Suprapubic skin (tissue), 4 donors: ENCODE measurements around the gene PLCL2. TPM values are rescaled to one million over a fixed set of nuclear protein-coding genes. Genes with fewer than 3 reads are reported as not detected.

ENCODE experiments used
- DNase-seq, 2 donors: peaks; one replicate each; pipeline ENCODE4 v3.0.0-alpha.2; 2019; ENCODE audit warnings: low spot score in 2 of 2
- H3K27ac ChIP-seq: fragments of 200-600 bp; sonication (generic); one replicate; pipeline ENCODE4 v1.5.1; 2019
- H3K27me3 ChIP-seq: fragments of 200-600 bp; sonication (generic); one replicate; pipeline ENCODE4 v1.5.1; 2019
- H3K36me3 ChIP-seq: fragments of 200-600 bp; sonication (generic); one replicate; pipeline ENCODE4 v1.5.1; 2019
- H3K4me1 ChIP-seq: fragments of 200-600 bp; sonication (generic); one replicate; pipeline ENCODE4 v1.5.1; 2019
- H3K4me3 ChIP-seq: fragments of 200-600 bp; sonication (generic); one replicate; pipeline ENCODE4 v1.5.1; 2019; ENCODE audit warnings: mild to moderate bottlenecking
- H3K9me3 ChIP-seq: fragments of 200-600 bp; sonication (generic); one replicate; pipeline ENCODE4 v1.5.1; 2019
- CTCF ChIP-seq, 2 donors: fragments of 200-600 bp in 1 of 2; fragments of 450-650 bp in 1 of 2; sonication (generic) in 1 of 2; IDR thresholded peaks; one replicate each; pipeline ENCODE4 v1.5.1; 2016 to 2019; ENCODE audit warnings: antibody characterized with exemption in 2 of 2, mild to moderate bottlenecking in 1 of 2, moderate library complexity in 1 of 2
- EP300 ChIP-seq: sonication (generic); formaldehyde crosslinking; IDR thresholded peaks from one replicate; pipeline ENCODE4 v1.6.1; 2017; ENCODE audit warnings: antibody characterized with exemption
- POLR2A ChIP-seq, 2 donors: fragments of 450-650 bp; IDR thresholded peaks; one replicate each; pipeline ENCODE4 v1.6.1; 2017; ENCODE audit warnings: antibody characterized with exemption in 2 of 2, mild to moderate bottlenecking in 2 of 2, moderate library complexity in 2 of 2
- POLR2AphosphoS5 ChIP-seq, 3 donors: sonication (generic); formaldehyde crosslinking; IDR thresholded peaks; one replicate each; pipeline ENCODE4 v1.6.1; 2017; ENCODE audit warnings: antibody characterized with exemption in 3 of 3
- WGBS: methylation state at CpG from one replicate; pipeline ENCODE4 v1.1.5; 2018; 5-methylcytosine and 5-hydroxymethylcytosine counted together
- total RNA-seq, 4 donors: library from RNA; depleted of rRNA; stranded (reverse); fragments of >200 nt; gene quantifications; one replicate each; pipeline ENCODE4 v1.1.0, GENCODE V29; 2016

PLCL2 gene
- total RNA-seq, 4 donors from 2014 or later = 1.5 to 4.2 (median 1.9) TPM

- peaks cover 5% of the 10 kb centered on the region for H3K4me1 ChIP-seq
- DNase-seq = no peak
- no peaks in the 10 kb centered on the region for H3K9me3 ChIP-seq
- TF ChIP-seq POLR2AphosphoS5 (IDR thresholded peaks at IDR 0.05) (no peak), CTCF (IDR thresholded peaks at IDR 0.05) (no peak)
- H3K4me3 ChIP-seq = no peak overlapping the region
- 94% methylated on average over 4 of the region's 4 CpGs for whole genome bisulfite sequencing
- H3K36me3 ChIP-seq = no peaks in the 10 kb centered on the region
- no peaks in the 10 kb centered on the region for H3K27me3 ChIP-seq
- H3K27ac ChIP-seq = no peak overlapping the region
These were observed 202.8 kb downstream of the PLCL2 start for GRCh38 chr3:17087509-17087908.

DNA sequence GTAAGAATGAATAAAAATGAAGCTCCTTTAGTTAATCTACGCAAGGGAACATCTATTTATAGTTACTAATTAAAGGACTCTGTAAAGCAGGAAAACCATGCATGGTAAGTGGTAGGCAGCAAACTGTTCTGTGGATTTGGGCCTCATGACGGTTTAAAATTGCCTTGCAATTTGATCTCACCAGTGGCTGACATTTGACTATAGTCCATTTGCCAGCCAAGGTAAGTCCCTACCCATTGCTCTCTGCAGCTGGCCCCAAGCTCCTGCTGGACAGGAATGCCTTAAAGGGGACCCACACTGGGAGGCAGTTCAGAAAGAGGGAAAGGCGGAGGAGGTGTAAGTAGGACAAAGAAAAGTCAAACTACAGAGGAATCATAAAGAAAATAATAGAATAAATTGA is 203.3 kb downstream of the PLCL2 start:
- Histone ChIP-seq H3K27ac (no peak overlapping the region), H3K9me3 (no peaks in the 10 kb centered on the region), H3K4me1 (peaks cover 5% of the 10 kb centered on the region), H3K36me3 (no peaks in the 10 kb centered on the region), H3K27me3 (no peaks in the 10 kb centered on the region), H3K4me3 (no peak overlapping the region)
- 88% methylated on average over 3 of the region's 3 CpGs for WGBS
- TF ChIP-seq POLR2A (IDR thresholded peaks at IDR 0.05) (no peak), CTCF (IDR thresholded peaks at IDR 0.05) (no peak), EP300 (no peak), POLR2AphosphoS5 (IDR thresholded peaks at IDR 0.05) (no peak)
- DNase-seq = no peak

DNA sequence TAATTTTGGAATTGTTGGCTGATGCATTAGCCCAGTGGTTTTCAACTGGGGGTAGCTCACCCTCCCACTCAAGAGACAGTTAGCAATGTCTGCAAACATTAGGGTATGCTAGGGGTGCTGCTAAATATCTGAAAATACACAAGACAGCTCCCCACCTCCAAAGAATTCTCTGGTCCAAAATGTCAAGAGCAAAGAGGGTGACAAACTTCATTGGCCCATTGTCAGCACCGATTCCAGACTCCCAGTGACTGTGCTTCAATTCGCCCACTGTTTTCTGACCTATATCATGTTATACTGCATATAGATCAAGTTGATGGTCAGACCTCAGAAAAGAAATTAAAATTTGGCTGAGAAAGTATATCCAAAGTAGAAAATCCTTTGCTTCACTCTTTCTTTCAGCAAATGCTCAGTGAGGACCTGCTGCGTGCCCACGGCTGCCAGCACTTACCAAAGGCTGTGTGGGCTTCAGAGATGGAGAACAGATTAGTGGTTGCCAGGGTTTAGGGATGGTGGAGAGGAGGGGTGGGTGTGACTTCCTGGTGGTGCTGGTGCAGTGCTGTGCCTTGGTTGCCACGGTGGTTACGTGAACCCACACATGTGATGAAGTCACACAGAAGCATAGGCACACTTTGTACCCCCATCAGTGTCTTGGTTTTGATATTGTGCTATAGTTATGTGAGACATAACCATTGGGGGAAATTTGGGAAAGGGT is 204.0 kb downstream of the PLCL2 start:
- TF ChIP-seq EP300 (no peak), POLR2AphosphoS5 (IDR thresholded peaks at IDR 0.05) (no peak), CTCF (IDR thresholded peaks at IDR 0.05) (no peak), POLR2A (IDR thresholded peaks at IDR 0.05) (no peak)

GRCh38 chr3:17089314-17089700 is 204.6 kb downstream of the PLCL2 start:
- Histone ChIP-seq H3K27me3 (no peaks in the 10 kb centered on the region), H3K27ac (no peak overlapping the region), H3K9me3 (no peaks in the 10 kb centered on the region), H3K4me3 (no peak overlapping the region), H3K4me1 (peaks cover 5% of the 10 kb centered on the region), H3K36me3 (no peaks in the 10 kb centered on the region)
- DNase-seq = no peak
- TF ChIP-seq CTCF (IDR thresholded peaks at IDR 0.05) = no peak
- no peak for TF ChIP-seq POLR2AphosphoS5 (IDR thresholded peaks at IDR 0.05)

More for the DNA sequence above, 204.0 kb downstream of the PLCL2 start:
- H3K4me1 ChIP-seq = peaks cover 5% of the 10 kb centered on the region
- no peaks in the 10 kb centered on the region for H3K9me3 ChIP-seq
- WGBS = 87% methylated on average over 6 of the region's 6 CpGs
- H3K4me3 ChIP-seq = no peak overlapping the region
- no peak overlapping the region for H3K27ac ChIP-seq
- DNase-seq = no peak
- no peaks in the 10 kb centered on the region for H3K27me3 ChIP-seq
- no peaks in the 10 kb centered on the region for H3K36me3 ChIP-seq

DNA sequence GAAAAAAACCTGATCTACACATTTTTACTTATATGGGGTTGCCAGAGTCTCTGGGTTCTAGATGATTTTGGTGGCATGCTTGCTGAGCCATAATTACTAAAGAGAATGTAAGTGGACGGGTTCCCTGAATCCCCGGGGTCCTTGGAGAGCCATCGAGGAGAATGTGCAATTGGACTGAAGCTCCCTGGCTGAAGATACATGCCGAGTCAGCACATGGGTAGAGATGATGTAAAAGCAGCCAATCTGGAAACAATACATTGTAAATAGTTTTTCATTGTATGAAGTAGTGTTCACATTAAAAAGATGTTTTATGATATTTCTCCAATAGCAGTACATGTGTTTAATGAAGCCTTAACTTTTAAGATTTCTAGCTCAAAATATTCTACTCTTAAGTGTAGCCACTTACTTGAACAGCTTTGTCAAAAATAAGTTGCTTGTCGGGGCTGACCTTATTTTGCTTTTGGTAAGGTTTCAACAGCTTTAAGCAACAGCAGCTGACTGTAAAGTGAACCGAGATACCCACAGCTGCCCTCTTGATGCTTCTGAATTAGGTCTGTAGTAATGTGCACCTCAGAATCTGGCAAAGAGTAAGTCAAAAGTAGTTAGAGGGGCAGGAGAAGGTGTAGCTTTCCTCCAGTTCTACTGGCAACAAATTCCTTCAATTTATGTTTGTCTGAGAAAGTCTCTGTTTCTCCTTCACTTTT is 205.7 kb downstream of the PLCL2 start:
- Histone ChIP-seq H3K4me3 (no peak overlapping the region), H3K36me3 (no peaks in the 10 kb centered on the region), H3K27me3 (no peaks in the 10 kb centered on the region), H3K9me3 (no peaks in the 10 kb centered on the region), H3K4me1 (peaks cover 5% of the 10 kb centered on the region), H3K27ac (no peak overlapping the region)
- 72% methylated on average over 6 of the region's 6 CpGs for WGBS
- DNase-seq = no peak
- TF ChIP-seq POLR2A (IDR thresholded peaks at IDR 0.05) (no peak), CTCF (IDR thresholded peaks at IDR 0.05) (no peak), EP300 (no peak), POLR2AphosphoS5 (IDR thresholded peaks at IDR 0.05) (no peak)
